K562 (cell line): ENCODE measurements around the gene HCFC1R1. TPM values are rescaled to one million over a fixed set of nuclear protein-coding genes. Genes with fewer than 3 reads are reported as not detected.
A peak's percentile ranks its signal among the peaks of the same experiment; 100 is the strongest.

Experiments
- ATAC-seq: fragments of 200-7000 bp; cut with Tn5 transposase; 3 replicates; pipeline ENCODE4 v1.9.1; 2020; ENCODE audit warnings: moderate library complexity
- BruUV-seq: library from RNA; stranded (reverse); fragments of 400-500 nt; replicated peaks from 2 replicates; lab custom pipeline; 2021; lab: Mats Ljungman, UMichigan
- CTCF ChIA-PET: fragments of 300-600 bp; formaldehyde crosslinking; extraction: SDS; loops from one replicate; lab custom pipeline; 2021; ENCODE audit warnings: low intra/inter-chr PET ratio; lab: Yijun Ruan, JAX
- POLR2A ChIA-PET: fragments of 300-600, 350-650 bp; sonication (Branson Sonifier 250); formaldehyde crosslinking; extraction: SDS; loops from one replicate; lab custom pipeline; 2021; ENCODE audit warnings: antibody characterized with exemption, inconsistent platforms; lab: Yijun Ruan, JAX
- DNase-seq, 4 experiments: peaks; one replicate each; pipeline versions ENCODE4 v3.0.0 to v3.0.0-alpha.2; 2011 to 2018; ENCODE audit warnings: low spot score in 3 of 4, mixed read lengths in 3 of 4; ENCODE audit errors: extremely low read depth in 1 of 4
- FAIRE-seq: peaks from 2 replicates; lab custom pipeline; 2011; peaks lifted over from hg19 to GRCh38; lab: Jason Lieb, UNC
- H2AFZ ChIP-seq: 2 replicates; pipeline ENCODE4 v1.6.0; 2011; ENCODE audit warnings: low read depth, low read length, control low read depth, inconsistent platforms
- H3K27ac ChIP-seq: fragments of 200-600 bp; 3 replicates; pipeline ENCODE4 v1.8.0; 2011; ENCODE audit warnings: low read depth, mild to moderate bottlenecking, control low read depth, inconsistent platforms, low read length, moderate library complexity, mixed read lengths; ENCODE audit errors: extremely low read depth
- H3K27me3 ChIP-seq, 2 experiments: fragments of 300-600 bp in 1 of 2; 2 replicates in 1 of 2; 3 replicates in 1 of 2; pipeline versions ENCODE4 v1.6.0 to v1.8.0; 2011; ENCODE audit warnings: inconsistent platforms in 2 of 2, low read length in 2 of 2, mild to moderate bottlenecking in 1 of 2, mixed read lengths in 1 of 2, moderate library complexity in 1 of 2; ENCODE audit not compliant: control insufficient read depth in 2 of 2, insufficient read depth in 2 of 2
- H3K36me3 ChIP-seq: fragments of 300-600 bp; 3 replicates; pipeline ENCODE4 v1.8.0; 2011; ENCODE audit warnings: mild to moderate bottlenecking, low read length, inconsistent platforms; ENCODE audit not compliant: control insufficient read depth, insufficient read depth
- H3K4me1 ChIP-seq, 2 experiments: fragments of 200-600 bp in 1 of 2; replicated peaks in 1 of 2; 2 replicates in 1 of 2; 3 replicates in 1 of 2; pipeline versions ENCODE4 v1.5.1 to v1.8.0; 2011; ENCODE audit warnings: inconsistent platforms in 2 of 2, low read length in 2 of 2, mild to moderate bottlenecking in 1 of 2, mixed read lengths in 1 of 2, moderate library complexity in 1 of 2; ENCODE audit not compliant: control insufficient read depth in 2 of 2, insufficient read depth in 2 of 2
- H3K4me2 ChIP-seq: 2 replicates; pipeline ENCODE4 v1.6.1; 2011; ENCODE audit warnings: low read length, control low read depth, inconsistent platforms, mixed read lengths; ENCODE audit not compliant: insufficient read depth
- H3K4me3 ChIP-seq: fragments of 200-600 bp; sonication (generic), shearing (Covaris generic); 2 replicates; pipeline ENCODE4 v1.5.1; 2016; ENCODE audit warnings: control low read depth, inconsistent platforms
- H3K79me2 ChIP-seq: fragments of 200-600 bp; 3 replicates; pipeline ENCODE4 v1.8.0; 2011; ENCODE audit warnings: low read length, inconsistent platforms; ENCODE audit not compliant: control insufficient read depth, insufficient read depth
- H3K9ac ChIP-seq, 2 experiments: 2 replicates each; pipeline versions ENCODE4 v1.6.0 to v1.6.1; 2011; ENCODE audit warnings: low read depth in 2 of 2, low read length in 2 of 2, control low read depth in 1 of 2, inconsistent platforms in 1 of 2, mild to moderate bottlenecking in 1 of 2, mixed read lengths in 1 of 2; ENCODE audit not compliant: insufficient read depth in 1 of 2
- H3K9me1 ChIP-seq: one replicate; pipeline ENCODE4 v1.6.0; 2011; ENCODE audit warnings: inconsistent platforms, mild to moderate bottlenecking, low read length, moderate library complexity; ENCODE audit not compliant: control insufficient read depth, insufficient read depth
- H3K9me3 ChIP-seq: replicated peaks from 2 replicates; pipeline ENCODE4 v1.5.1; 2011; ENCODE audit warnings: low read depth, low read length, inconsistent platforms; ENCODE audit not compliant: control insufficient read depth, insufficient read depth
- H4K20me1 ChIP-seq: replicated peaks from 2 replicates; pipeline ENCODE4 v1.6.1; 2011; ENCODE audit warnings: low read length, inconsistent platforms, mixed read lengths; ENCODE audit not compliant: control insufficient read depth, insufficient read depth
- CBX5 ChIP-seq: IDR thresholded peaks from 2 replicates; pipeline ENCODE4 v1.6.1; 2014; ENCODE audit warnings: low read depth, borderline replicate concordance
- E2F3 ChIP-seq: fragments of 250-450 bp; sonication (Bioruptor Pico); IDR thresholded peaks from 2 replicates; pipeline ENCODE4 v1.4.0; 2020; ENCODE audit warnings: mild to moderate bottlenecking
- ESRRA ChIP-seq: fragments of 450-650 bp; IDR thresholded peaks from 2 replicates; pipeline ENCODE4 v1.6.1; 2014; ENCODE audit warnings: low read depth, mild to moderate bottlenecking, moderate library complexity, borderline replicate concordance
- GABPB2 ChIP-seq: fragments of 250-450 bp; sonication (Bioruptor Pico); conservative IDR thresholded peaks from 2 replicates; pipeline ENCODE4 v1.5.1; 2021; ENCODE audit warnings: mild to moderate bottlenecking
- GATA2 ChIP-seq: sonication (generic); formaldehyde crosslinking; IDR thresholded peaks from 2 replicates; pipeline ENCODE4 v1.4.0; 2020; ENCODE audit warnings: mild to moderate bottlenecking, missing genetic modification reagents
- HSF4 ChIP-seq: fragments of 250-450 bp; sonication (Bioruptor Pico); IDR thresholded peaks from 2 replicates; pipeline ENCODE4 v2.1.2; 2022; ENCODE audit warnings: mild to moderate bottlenecking, moderate library complexity, borderline replicate concordance
- NRF1 ChIP-seq, 2 experiments: fragments of 450-650 bp; IDR thresholded peaks in 1 of 2; conservative IDR thresholded peaks in 1 of 2; 2 replicates each; pipeline ENCODE4 v1.6.1; 2014; ENCODE audit warnings: mild to moderate bottlenecking in 2 of 2
- PTRF ChIP-seq: fragments of 450-650 bp; IDR thresholded peaks from 2 replicates; pipeline ENCODE4 v1.6.1; 2016; ENCODE audit warnings: mild to moderate bottlenecking, missing genetic modification characterization, missing compliant biosample characterization
- TAF15 ChIP-seq: fragments of 200-400 bp; formaldehyde crosslinking; IDR thresholded peaks from 2 replicates; pipeline ENCODE4 v1.6.1; 2017; ENCODE audit warnings: mild to moderate bottlenecking, low read depth, low read length, moderate library complexity
- ZBTB7A ChIP-seq: IDR thresholded peaks from 2 replicates; pipeline ENCODE4 v1.6.1; 2011; ENCODE audit warnings: low read depth, mild to moderate bottlenecking, low read length, moderate library complexity, borderline replicate concordance; ENCODE audit not compliant: control insufficient read depth
- ZFP30 ChIP-seq: fragments of 250-450 bp; sonication (Bioruptor Pico); IDR thresholded peaks from 2 replicates; pipeline ENCODE4 v1.8.0; 2022; ENCODE audit warnings: moderate library complexity, mild to moderate bottlenecking, inconsistent platforms, borderline replicate concordance
- ZKSCAN1 ChIP-seq: fragments of 150-350 bp; IDR thresholded peaks from 2 replicates; pipeline ENCODE4 v1.6.1; 2016; ENCODE audit warnings: low read depth, low read length
- WGBS: fragments of 100-300 bp; shearing (Covaris generic); methylation state at CpG from one replicate; pipeline ENCODE4 v1.1.6; 2016; ENCODE audit warnings: low coverage, mixed read lengths; ENCODE audit not compliant: insufficient coverage; ENCODE audit errors: missing lambda C conversion rate; 5-methylcytosine and 5-hydroxymethylcytosine counted together
- in situ Hi-C: fragments of 300-500 bp; cut with MboI; formaldehyde crosslinking; loops from 4 replicates; pipeline ENCODE4 v1.15.0; 2018; ENCODE audit warnings: inconsistent platforms, mixed read lengths
- intact Hi-C: fragments of 100-400 bp; cut with micrococcal nuclease; formaldehyde crosslinking; loops from 2 replicates; pipeline ENCODE4 v1.14.2; 2022
- polyA plus RNA-seq, 8 experiments: library from polyadenylated mRNA; depleted of rRNA in 4 of 8; stranded (reverse) in 5 of 8; unstranded in 3 of 8; fragments of >200 nt; fragmentation: Nextera tagmentation in 2 of 8; fragmentation: Illumina TruSeq in 1 of 8; extraction: Ambion mirVana in 2 of 8; extraction: Trizol in 1 of 8; gene quantifications; 2 replicates each; pipeline versions ENCODE4 v1.2.1 to v1.2.3, GENCODE V29; 2011 to 2014; ENCODE audit warnings: inconsistent platforms in 1 of 8, missing spikeins in 1 of 8
- total RNA-seq, 7 experiments: library from RNA; depleted of rRNA in 6 of 7; stranded (reverse); fragments of >200 nt in 6 of 7; fragmentation: Illumina TruSeq in 2 of 7; extraction: Trizol in 2 of 7; gene quantifications; 2 replicates each; pipeline versions ENCODE4 v1.2.1 to v1.2.3, GENCODE V29; 2011 to 2021; ENCODE audit warnings: low replicate concordance in 1 of 7
- TF ChIP-seq, protein P1 (sequence below): fragments of 200-800 bp; sonication (Bioruptor generic); IDR thresholded peaks from 2 replicates; pipeline ENCODE4 v1.6.1; 2017; ENCODE audit warnings: missing genetic modification characterization, missing compliant biosample characterization
- TF ChIP-seq, protein P2 (sequence below): fragments of 250-450 bp; sonication (Bioruptor Pico); IDR thresholded peaks from 2 replicates; pipeline ENCODE4 v1.4.0; 2020

HCFC1R1 gene
- total and polyA plus RNA-seq, 9 of the 15 experiments (the other 6 are each of a cell fraction or from before 2014, with no cell fraction given): 2.2 to 29.0 (median 11.2) TPM

DNA sequence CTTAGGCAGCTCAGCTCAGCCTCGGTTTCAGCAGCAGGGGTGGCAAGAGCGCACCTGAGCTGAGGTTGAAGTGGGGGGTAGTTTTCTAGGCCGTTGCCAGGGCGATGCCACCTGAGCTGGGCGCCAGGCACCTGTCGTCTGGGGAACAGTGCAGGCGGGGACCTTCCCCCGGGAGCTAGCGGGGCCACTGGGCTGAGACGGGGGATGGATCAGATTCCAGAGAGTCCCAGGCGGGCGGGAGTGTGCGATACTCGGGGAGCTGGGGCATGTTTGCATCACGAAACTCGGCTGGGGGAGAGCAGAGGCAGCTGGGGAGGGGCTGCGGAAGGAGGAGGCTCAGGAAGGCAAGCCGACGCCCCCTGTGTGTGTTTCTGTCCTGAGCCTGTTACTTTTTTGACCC is 11.5 kb downstream of the HCFC1R1 start:
- no peak overlapping the region for H3K4me2 ChIP-seq
- peaks cover 4% of the 10 kb centered on the region; the same call in 1 of the 3 replicates for H3K79me2 ChIP-seq
- DNase-seq: no peak
- H2AFZ ChIP-seq: no peak overlapping the region
- H3K4me1 ChIP-seq: peaks cover 34 to 82% of the 10 kb centered on the region in 2 experiments
- no peak for ATAC-seq
- WGBS: 45% methylated on average over 17 of the region's 19 CpGs
- no peak overlapping the region; a peak in 1 of 4 replicates for H3K9ac ChIP-seq
- POLR2A ChIA-PET: no interaction called here
- intact Hi-C loops (no loop called here), in situ Hi-C loops (no loop called here)
- FAIRE-seq: no peak
- no peak overlapping the region for H3K27ac ChIP-seq
- H3K4me3 ChIP-seq: no peak overlapping the region
- no peaks in the 10 kb centered on the region for H4K20me1 ChIP-seq
- TF ChIP-seq ESRRA: no peak
- TF ChIP-seq ZKSCAN1: no peak
- 0 out of 2 replicates have a peak, but pooled peaks have one; percentile 29 for TF ChIP-seq ZBTB7A
- no peaks in the 10 kb centered on the region for H3K36me3 ChIP-seq
- H3K9me3 ChIP-seq: no peaks in the 10 kb centered on the region
- no TSS peak for BruUV-seq
- no peaks in the 10 kb centered on the region for H3K27me3 ChIP-seq
- CTCF ChIA-PET: no interaction called here
- peaks cover 3% of the 10 kb centered on the region for H3K9me1 ChIP-seq

DNA sequence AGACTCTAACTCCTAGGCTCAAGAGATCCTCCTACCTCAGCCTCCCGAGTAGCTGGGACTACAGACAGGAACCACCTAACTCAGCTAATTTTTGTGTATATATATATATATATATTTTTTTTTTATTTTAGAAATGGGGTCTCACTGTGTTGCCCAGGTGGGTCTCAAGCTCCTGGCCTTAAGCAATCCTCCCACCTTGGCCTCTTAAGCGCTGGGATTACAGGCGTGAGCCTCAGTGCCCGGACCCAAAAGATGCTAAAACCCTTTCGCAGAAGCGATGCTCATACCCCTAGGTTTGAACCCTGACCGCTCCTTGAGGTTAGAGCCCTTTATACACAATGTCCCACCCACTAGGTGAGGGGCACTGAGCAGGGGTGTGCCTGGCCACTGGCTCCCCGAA is 13.2 kb downstream of the HCFC1R1 start:
- Histone ChIP-seq H3K9me3 (no peaks in the 10 kb centered on the region), H3K27me3 (no peaks in the 10 kb centered on the region), H3K4me3 (no peak overlapping the region), H3K4me2 (no peak overlapping the region), H3K79me2 (peaks cover 17% of the 10 kb centered on the region), H3K27ac (no peak overlapping the region), H4K20me1 (no peaks in the 10 kb centered on the region), H3K36me3 (peaks cover 3% of the 10 kb centered on the region; the same call in 2 of the 3 replicates), H3K9ac (no peak overlapping the region), H3K4me1 (peaks cover 39 to 82% of the 10 kb centered on the region in 2 experiments), H2AFZ (no peak overlapping the region), H3K9me1 (peaks cover 3% of the 10 kb centered on the region)
- CTCF ChIA-PET: no interaction called here
- ATAC-seq (no peak), DNase-seq (no peak), FAIRE-seq (no peak)
- in situ Hi-C loops (no loop called here), intact Hi-C loops (no loop called here)
- POLR2A ChIA-PET: interaction anchor here (0.8 to 1.7 kb wide), 3 partner anchors 10 to 19 kb away, joined by 3 to 9 read pairs (median 6); partner anchors contain the start of genes HCFC1R1, THOC6 and TNFRSF12A
- 90% methylated on average over 8 of the region's 8 CpGs for WGBS
- no TSS peak for BruUV-seq
- no peak for TF ChIP-seq TAF15
- no peak for TF ChIP-seq CBX5
- no peak for TF ChIP-seq HSF4 (CRISPR knock-in tag)
- TF ChIP-seq, protein P1, sequence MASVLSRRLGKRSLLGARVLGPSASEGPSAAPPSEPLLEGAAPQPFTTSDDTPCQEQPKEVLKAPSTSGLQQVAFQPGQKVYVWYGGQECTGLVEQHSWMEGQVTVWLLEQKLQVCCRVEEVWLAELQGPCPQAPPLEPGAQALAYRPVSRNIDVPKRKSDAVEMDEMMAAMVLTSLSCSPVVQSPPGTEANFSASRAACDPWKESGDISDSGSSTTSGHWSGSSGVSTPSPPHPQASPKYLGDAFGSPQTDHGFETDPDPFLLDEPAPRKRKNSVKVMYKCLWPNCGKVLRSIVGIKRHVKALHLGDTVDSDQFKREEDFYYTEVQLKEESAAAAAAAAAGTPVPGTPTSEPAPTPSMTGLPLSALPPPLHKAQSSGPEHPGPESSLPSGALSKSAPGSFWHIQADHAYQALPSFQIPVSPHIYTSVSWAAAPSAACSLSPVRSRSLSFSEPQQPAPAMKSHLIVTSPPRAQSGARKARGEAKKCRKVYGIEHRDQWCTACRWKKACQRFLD (CRISPR knock-in tag): no peak
- TF ChIP-seq NRF1 (conservative IDR thresholded peaks at IDR 0.05 in 1 of 2, IDR thresholded peaks at IDR 0.05 in 1 of 2): no peak
- TF ChIP-seq GABPB2 (CRISPR knock-in tag): no peak
- no peak for TF ChIP-seq PTRF
- TF ChIP-seq GATA2 (CRISPR knock-in tag): no peak
- TF ChIP-seq, protein P2, sequence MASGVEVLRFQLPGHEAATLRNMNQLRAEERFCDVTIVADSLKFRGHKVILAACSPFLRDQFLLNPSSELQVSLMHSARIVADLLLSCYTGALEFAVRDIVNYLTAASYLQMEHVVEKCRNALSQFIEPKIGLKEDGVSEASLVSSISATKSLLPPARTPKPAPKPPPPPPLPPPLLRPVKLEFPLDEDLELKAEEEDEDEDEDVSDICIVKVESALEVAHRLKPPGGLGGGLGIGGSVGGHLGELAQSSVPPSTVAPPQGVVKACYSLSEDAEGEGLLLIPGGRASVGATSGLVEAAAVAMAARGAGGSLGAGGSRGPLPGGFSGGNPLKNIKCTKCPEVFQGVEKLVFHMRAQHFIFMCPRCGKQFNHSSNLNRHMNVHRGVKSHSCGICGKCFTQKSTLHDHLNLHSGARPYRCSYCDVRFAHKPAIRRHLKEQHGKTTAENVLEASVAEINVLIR (CRISPR knock-in tag): no peak
- no peak for TF ChIP-seq ZFP30 (CRISPR knock-in tag)
- no peak for TF ChIP-seq E2F3
